ENCODE measurements around the gene FRMD4B.

Gene FRMD4B

DNA sequence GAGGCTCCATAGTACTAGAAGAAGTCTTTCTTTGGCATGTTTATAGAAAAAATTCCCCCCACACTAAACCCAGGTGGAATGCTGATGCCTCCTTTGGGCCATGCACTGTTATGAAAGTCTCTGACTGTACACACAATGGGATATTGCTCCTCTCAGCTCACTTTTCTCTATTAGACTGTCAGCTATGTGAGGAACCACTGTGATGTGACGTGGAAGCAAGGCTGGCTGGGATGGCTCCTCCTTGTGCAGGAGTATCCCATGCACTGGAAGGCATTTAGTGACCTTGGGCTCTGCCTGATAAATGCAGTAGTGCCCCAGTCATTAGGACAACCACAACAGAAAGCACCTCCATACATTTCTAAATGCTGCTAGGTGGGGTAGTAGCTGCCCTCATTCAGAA, 5.7 kb upstream of the FRMD4B start:
- TF ChIP-seq, protein P1, sequence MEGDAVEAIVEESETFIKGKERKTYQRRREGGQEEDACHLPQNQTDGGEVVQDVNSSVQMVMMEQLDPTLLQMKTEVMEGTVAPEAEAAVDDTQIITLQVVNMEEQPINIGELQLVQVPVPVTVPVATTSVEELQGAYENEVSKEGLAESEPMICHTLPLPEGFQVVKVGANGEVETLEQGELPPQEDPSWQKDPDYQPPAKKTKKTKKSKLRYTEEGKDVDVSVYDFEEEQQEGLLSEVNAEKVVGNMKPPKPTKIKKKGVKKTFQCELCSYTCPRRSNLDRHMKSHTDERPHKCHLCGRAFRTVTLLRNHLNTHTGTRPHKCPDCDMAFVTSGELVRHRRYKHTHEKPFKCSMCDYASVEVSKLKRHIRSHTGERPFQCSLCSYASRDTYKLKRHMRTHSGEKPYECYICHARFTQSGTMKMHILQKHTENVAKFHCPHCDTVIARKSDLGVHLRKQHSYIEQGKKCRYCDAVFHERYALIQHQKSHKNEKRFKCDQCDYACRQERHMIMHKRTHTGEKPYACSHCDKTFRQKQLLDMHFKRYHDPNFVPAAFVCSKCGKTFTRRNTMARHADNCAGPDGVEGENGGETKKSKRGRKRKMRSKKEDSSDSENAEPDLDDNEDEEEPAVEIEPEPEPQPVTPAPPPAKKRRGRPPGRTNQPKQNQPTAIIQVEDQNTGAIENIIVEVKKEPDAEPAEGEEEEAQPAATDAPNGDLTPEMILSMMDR (IDR thresholded peaks at IDR 0.05; ENCODE audit: control insufficient read depth, insufficient read depth, low read depth, low read length, missing control alignments), result no peak
- H3K4me3 ChIP-seq (ENCODE audit: control insufficient read depth, low read depth, low read length), result no peak overlapping the region
- no peak for DNase-seq (ENCODE audit: low read depth)

- no peak overlapping the region for H3K4me3 ChIP-seq (ENCODE audit: control insufficient read depth, low read depth, low read length)
- TF ChIP-seq, protein P1 (IDR thresholded peaks at IDR 0.05; ENCODE audit: control insufficient read depth, insufficient read depth, low read depth, low read length, missing control alignments), result no peak
- DNase-seq (ENCODE audit: low read depth), result no peak
These were observed 4.9 kb upstream of the FRMD4B start for GRCh38 chr3:69390771-69391170.

- no peak overlapping the region for H3K4me3 ChIP-seq (ENCODE audit: control insufficient read depth, low read depth, low read length)
- DNase-seq (ENCODE audit: low read depth), result no peak
- TF ChIP-seq, protein P1 (IDR thresholded peaks at IDR 0.05; ENCODE audit: control insufficient read depth, insufficient read depth, low read depth, low read length, missing control alignments), result no peak
These were observed 3.8 kb upstream of the FRMD4B start for GRCh38 chr3:69389520-69390248.

- TF ChIP-seq, protein P1 (IDR thresholded peaks at IDR 0.05; ENCODE audit: control insufficient read depth, insufficient read depth, low read depth, low read length, missing control alignments), result no peak
- no peak overlapping the region for H3K4me3 ChIP-seq (ENCODE audit: control insufficient read depth, low read depth, low read length)
These were observed 2.4 kb upstream of the FRMD4B start for GRCh38 chr3:69388241-69388640.

DNA sequence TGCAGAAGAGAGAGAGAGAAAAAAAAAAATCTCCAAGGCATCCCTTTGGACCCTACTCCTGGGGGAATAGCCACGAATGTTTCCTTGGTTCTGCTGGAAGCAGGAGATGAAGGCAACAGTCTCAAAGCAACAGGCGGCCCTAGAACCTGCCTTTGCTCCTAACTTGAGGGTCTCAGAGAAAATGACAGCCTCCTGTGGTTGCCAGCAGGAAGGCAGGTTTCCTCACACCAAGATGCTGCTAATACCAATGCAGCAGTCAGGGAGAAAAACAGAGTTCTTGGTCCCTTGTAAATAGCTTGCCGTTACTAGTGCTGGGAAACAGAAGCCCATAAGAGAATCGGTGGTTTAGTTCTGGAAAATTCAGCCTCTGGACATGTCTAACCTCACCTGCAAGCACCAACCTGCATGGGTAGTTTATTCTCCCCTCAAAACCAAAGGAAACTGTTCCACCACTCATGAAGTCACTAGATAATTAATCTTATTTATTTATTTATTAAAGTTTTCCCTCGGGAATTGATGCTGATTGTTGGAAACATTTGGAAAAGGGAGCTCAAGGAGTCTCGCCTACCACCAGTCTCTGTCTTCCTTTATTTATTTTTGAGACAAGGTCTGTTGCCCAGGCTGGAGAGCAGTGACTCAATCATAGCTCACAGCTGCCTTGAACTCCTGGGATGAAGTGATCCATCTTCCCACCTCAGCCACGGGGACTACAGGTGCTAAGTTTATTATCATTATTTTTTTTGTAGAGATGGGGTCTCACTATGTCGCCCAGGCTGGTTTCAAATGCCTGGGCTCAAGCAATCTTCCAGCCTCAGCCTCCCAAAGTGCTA, 883 bp upstream of the FRMD4B start:
- no peak for DNase-seq (ENCODE audit: low read depth)
- peak overlapping the region; percentile 48; the same call in 1 of the 2 replicates for H3K4me3 ChIP-seq (ENCODE audit: control insufficient read depth, low read depth, low read length)
- TF ChIP-seq, protein P1 (IDR thresholded peaks at IDR 0.05; ENCODE audit: control insufficient read depth, insufficient read depth, low read depth, low read length, missing control alignments), result no peak

More at GRCh38 chr3:69388241-69388640, 2.4 kb upstream of the FRMD4B start:
- DNase-seq (ENCODE audit: low read depth), result no peak

GRCh38 chr3:69385123-69385722, 665 bp downstream of the FRMD4B start:
- DNase-seq (ENCODE audit: low read depth), result no peak
- peak overlapping the region; percentile 48; the same call in 1 of the 2 replicates for H3K4me3 ChIP-seq (ENCODE audit: control insufficient read depth, low read depth, low read length)
- TF ChIP-seq, protein P1 (IDR thresholded peaks at IDR 0.05; ENCODE audit: control insufficient read depth, insufficient read depth, low read depth, low read length, missing control alignments), result no peak
